Calu3 (cell line): ENCODE results near the gene FGGY. TPM values are rescaled to one million over a fixed set of nuclear protein-coding genes. Genes with fewer than 3 reads are reported as not detected.

Source experiments
- BruUV-seq: library from RNA; stranded (reverse); fragments of 400-500 nt; replicated peaks from 2 replicates; lab custom pipeline; 2021; lab: Mats Ljungman, UMichigan
- CTCF ChIA-PET: fragments of 300-600 bp; sonication (Branson Sonifier 250); formaldehyde crosslinking; loops from one replicate; lab custom pipeline; 2022; ENCODE audit warnings: antibody characterized with exemption; lab: Charles Lee
- DNase-seq: peaks from one replicate; pipeline ENCODE4 v3.0.0; 2022
- H3K27ac Mint-ChIP-seq: one replicate; pipeline ENCODE4 v1.8.0; 2022; ENCODE audit warnings: mixed read lengths; ENCODE audit not compliant: unreplicated experiment
- H3K27me3 Mint-ChIP-seq: one replicate; pipeline ENCODE4 v1.8.0; 2022; ENCODE audit warnings: mixed read lengths; ENCODE audit not compliant: unreplicated experiment
- H3K36me3 Mint-ChIP-seq: one replicate; pipeline ENCODE4 v1.8.0; 2022; ENCODE audit warnings: mild to moderate bottlenecking, moderate library complexity, mixed read lengths; ENCODE audit not compliant: insufficient read depth, unreplicated experiment
- H3K4me1 Mint-ChIP-seq: one replicate; pipeline ENCODE4 v1.8.0; 2022; ENCODE audit warnings: mild to moderate bottlenecking, low read depth, mixed read lengths; ENCODE audit not compliant: unreplicated experiment
- H3K4me3 Mint-ChIP-seq: one replicate; pipeline ENCODE4 v1.8.0; 2022; ENCODE audit warnings: mild to moderate bottlenecking, low read depth, moderate library complexity, mixed read lengths; ENCODE audit not compliant: unreplicated experiment
- H3K9me3 Mint-ChIP-seq: one replicate; pipeline ENCODE4 v1.8.0; 2022; ENCODE audit warnings: low read depth, mixed read lengths; ENCODE audit not compliant: unreplicated experiment
- CTCF ChIP-seq: fragments of 200-600 bp; IDR thresholded peaks from one replicate; pipeline ENCODE4 v1.8.0; 2022; ENCODE audit warnings: antibody characterized with exemption; ENCODE audit not compliant: unreplicated experiment
- intact Hi-C: fragments of 100-400 bp; cut with micrococcal nuclease; formaldehyde crosslinking; loops from one replicate; pipeline ENCODE4 v1.10.0; 2022; ENCODE audit not compliant: unreplicated experiment
- total RNA-seq: library from RNA; stranded (reverse); gene quantifications from 2 replicates; pipeline ENCODE4 v1.2.3, GENCODE V29; 2022

The FGGY gene
- total RNA-seq, 1 experiment from 2014 or later, result 11.1 TPM

- intact Hi-C loops, result no loop called here
- no peak for TF ChIP-seq CTCF
- no peaks in the 10 kb centered on the region for H3K36me3 Mint-ChIP-seq
- no peak for DNase-seq
- H3K4me1 Mint-ChIP-seq, result no peaks in the 10 kb centered on the region
- H3K9me3 Mint-ChIP-seq, result no peaks in the 10 kb centered on the region
- BruUV-seq, result no TSS peak
- H3K4me3 Mint-ChIP-seq, result no peak overlapping the region
- CTCF ChIA-PET, result no interaction called here
- H3K27me3 Mint-ChIP-seq, result no peaks in the 10 kb centered on the region
- no peak overlapping the region for H3K27ac Mint-ChIP-seq
Observed at GRCh38 chr1:59617434-59617833, 320.5 kb downstream of the FGGY start.

GRCh38 chr1:59619557-59619956 lies 322.7 kb downstream of the FGGY start:
- CTCF ChIA-PET, result no interaction called here
- no peaks in the 10 kb centered on the region for H3K4me1 Mint-ChIP-seq
- no peaks in the 10 kb centered on the region for H3K9me3 Mint-ChIP-seq
- H3K36me3 Mint-ChIP-seq, result no peaks in the 10 kb centered on the region
- BruUV-seq, result no TSS peak
- intact Hi-C loops, result no loop called here
- no peak overlapping the region for H3K4me3 Mint-ChIP-seq
- DNase-seq, result no peak
- H3K27me3 Mint-ChIP-seq, result no peaks in the 10 kb centered on the region
- TF ChIP-seq CTCF, result no peak
- no peak overlapping the region for H3K27ac Mint-ChIP-seq

- no peaks in the 10 kb centered on the region for H3K27me3 Mint-ChIP-seq
Observed at GRCh38 chr1:59625384-59625783, 328.5 kb downstream of the FGGY start.

GRCh38 chr1:59631561-59632255 lies 334.8 kb downstream of the FGGY start:
- H3K4me3 Mint-ChIP-seq, result no peak overlapping the region
- H3K27me3 Mint-ChIP-seq, result no peaks in the 10 kb centered on the region
- no peak for TF ChIP-seq CTCF
- H3K36me3 Mint-ChIP-seq, result no peaks in the 10 kb centered on the region
- DNase-seq, result no peak
- peaks cover 13% of the 10 kb centered on the region for H3K4me1 Mint-ChIP-seq
- CTCF ChIA-PET, result no interaction called here
- peak overlapping the region; percentile 3 for H3K27ac Mint-ChIP-seq
- no TSS peak for BruUV-seq
- no peaks in the 10 kb centered on the region for H3K9me3 Mint-ChIP-seq
- intact Hi-C loops, result no loop called here

More at GRCh38 chr1:59625384-59625783, 328.5 kb downstream of the FGGY start:
- CTCF ChIA-PET, result no interaction called here
- no peaks in the 10 kb centered on the region for H3K9me3 Mint-ChIP-seq
- H3K27ac Mint-ChIP-seq, result no peak overlapping the region
- intact Hi-C loops, result no loop called here
- no peak overlapping the region for H3K4me3 Mint-ChIP-seq
- TF ChIP-seq CTCF, result no peak
- DNase-seq, result no peak
- BruUV-seq, result no TSS peak
- H3K36me3 Mint-ChIP-seq, result no peaks in the 10 kb centered on the region
- H3K4me1 Mint-ChIP-seq, result no peaks in the 10 kb centered on the region
